NCI-H1436 treated with DMSO at 0.1 percent for 48 hours (cell line): ENCODE measurements around the gene GPC4.

ENCODE experiments used
- DNase-seq: peaks from one replicate; lab custom pipeline; 2025; lab: John Stamatoyannopoulos, UW

The GPC4 gene

DNA sequence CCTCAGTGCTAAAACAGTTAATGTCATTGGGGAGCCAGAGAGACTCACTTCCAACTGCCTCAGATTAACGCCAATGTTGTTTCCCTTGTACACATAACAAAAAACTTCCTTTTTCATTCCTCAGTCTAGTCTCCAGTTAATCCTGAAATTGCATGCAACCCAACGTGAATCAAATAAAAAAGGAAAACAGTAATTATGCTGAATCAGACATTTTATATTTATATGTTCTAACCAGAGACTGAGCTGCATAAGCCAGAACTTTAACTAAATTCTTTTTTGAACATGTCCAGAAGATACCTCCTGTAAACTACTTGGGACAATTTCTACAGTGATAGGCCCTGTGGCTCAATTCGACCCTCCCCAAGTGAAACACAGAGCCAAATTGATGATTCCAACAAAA is 4.7 kb downstream of the GPC4 start:
- DNase-seq = no peak

GRCh38 chrX:133405498-133406185 is 9.6 kb downstream of the GPC4 start:
- no peak for DNase-seq

GRCh38 chrX:133403984-133404383 is 11.3 kb downstream of the GPC4 start:
- DNase-seq = no peak

DNA sequence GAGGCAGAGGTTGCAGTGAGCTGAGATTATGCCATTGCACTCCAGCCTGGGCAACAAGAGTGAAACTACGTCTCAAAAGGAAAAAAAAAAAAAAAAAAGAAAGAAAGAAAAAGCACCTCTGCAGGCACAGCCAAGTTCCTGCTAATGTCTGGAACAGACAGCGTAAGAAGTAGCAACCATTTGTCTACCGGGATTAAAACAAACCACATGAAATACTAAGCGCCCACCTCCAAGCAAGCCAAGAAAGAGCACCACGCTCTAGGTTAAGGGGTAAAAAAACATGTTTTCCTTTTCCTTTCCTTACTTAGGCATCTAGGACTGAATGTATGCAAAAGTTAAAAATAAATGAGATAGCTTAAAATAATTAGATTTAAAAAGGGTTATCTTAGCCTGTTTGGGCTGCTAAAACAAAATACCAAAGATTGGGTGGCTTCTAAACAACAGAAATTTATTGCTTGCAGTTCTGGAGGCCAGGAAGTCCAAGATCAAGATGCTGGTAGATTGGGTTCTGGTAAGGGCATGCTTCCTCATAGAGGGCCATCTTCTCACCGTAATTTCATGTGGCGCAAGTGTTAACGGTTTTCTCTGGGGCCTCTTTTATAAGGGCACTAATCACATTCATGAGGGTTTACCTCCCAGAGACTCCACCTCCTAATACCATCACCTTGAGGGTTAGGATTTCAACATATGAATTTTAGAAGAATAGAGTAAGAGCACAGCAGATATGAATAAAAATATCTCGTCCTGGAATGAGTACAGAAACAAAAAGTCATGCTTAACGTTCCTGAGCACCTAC is 12.3 kb downstream of the GPC4 start:
- DNase-seq = no peak

DNA sequence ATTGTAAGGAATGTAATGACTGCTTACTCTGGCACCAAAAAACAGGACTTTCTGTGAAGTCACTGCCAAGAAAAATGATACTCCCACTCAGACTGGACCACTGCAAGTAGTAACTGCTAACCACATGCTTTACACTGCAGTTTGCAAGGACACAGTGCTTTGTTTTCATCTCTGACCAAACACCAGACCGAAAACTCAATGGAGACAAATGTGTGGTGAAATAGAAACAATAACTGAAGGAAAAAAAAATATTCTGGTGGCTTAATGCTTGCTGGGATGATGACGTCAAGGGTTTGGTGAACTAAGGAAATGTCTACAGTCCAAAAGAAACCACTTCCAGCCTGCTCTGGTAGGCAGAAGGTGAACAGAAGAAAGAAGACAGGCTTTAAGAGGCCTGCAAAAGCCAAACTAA is 13.2 kb downstream of the GPC4 start:
- DNase-seq = no peak

DNA sequence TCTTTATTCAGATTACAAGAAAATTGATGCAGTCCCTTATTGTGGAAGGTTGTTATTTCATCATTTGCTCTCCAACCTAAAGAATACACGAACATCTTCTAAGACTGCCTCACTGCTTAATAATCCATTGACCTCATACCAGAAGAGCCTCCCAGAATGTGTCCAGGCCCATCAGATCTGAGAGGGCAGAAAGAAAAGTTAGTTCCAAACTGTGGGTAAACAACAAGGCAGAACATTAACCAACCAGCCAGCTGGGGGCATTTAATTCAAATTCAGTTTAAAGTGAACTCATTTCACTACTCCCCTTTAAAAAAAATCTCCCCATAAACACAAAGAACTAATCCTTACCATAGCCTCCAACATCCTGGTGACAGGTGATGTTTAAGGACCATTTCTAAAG is 13.8 kb downstream of the GPC4 start:
- DNase-seq = no peak

- no peak for DNase-seq
These were observed 15.9 kb downstream of the GPC4 start for GRCh38 chrX:133399411-133399810.

- no peak for DNase-seq
These were observed 20.5 kb downstream of the GPC4 start for GRCh38 chrX:133394765-133395164.

DNA sequence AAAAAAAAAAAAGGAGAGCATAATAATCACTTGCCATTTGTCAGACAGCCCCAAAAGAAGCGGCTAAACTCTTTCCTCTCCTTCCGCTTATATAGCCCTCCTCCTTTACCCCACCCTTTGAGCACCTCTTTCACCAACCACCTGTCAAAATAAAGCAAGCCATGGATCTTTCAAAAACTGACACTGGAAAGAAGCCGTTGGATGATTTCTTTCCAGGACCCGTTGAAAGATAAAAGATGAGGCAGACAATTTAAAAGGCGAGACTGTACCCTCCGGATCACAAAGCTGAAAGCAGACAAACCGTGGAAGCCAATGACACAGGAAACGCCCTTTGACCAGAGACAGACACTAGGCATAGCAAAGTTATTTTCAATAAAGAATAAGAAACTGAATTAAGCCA is 22.6 kb downstream of the GPC4 start:
- DNase-seq = no peak

DNA sequence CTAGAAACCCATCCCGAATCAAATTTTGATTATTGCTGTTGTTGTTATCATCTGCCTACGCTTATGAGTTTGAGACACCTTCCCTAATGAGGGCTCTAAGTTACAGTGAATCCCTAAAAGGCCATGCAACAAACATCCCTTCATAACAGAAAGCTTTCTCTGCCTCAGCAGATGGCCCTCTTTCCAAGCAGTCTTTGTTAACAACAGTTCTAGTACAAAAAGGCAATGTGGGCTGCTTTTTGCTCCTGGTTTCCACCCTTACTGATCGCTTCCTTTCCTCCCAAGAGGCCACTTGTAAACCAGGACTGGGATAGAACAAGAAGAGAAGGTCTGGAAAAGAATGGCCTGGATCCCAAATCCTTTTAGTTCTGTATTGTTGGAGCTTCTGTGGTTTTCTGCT is 24.2 kb downstream of the GPC4 start:
- DNase-seq = no peak

DNA sequence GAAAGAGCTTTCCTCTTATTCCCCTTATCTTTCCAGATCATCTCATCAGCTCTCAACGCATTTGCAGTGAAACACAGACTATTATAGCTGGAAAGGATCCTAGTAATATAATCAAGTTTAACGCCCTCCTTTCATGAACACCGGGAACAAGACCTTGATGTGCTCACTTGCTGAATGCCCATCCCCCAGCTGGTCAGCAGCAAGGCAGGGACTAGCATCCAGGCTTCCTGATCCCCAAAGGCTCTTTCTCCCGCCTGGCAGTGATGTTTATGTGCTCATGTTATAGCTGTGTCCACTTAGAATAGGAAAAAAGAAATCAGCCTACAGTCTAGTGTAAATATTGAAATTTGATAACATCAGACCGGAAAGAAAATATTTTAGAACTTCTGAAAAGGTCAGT is 24.6 kb downstream of the GPC4 start:
- DNase-seq = no peak

GRCh38 chrX:133389975-133390374 is 25.3 kb downstream of the GPC4 start:
- no peak for DNase-seq

DNA sequence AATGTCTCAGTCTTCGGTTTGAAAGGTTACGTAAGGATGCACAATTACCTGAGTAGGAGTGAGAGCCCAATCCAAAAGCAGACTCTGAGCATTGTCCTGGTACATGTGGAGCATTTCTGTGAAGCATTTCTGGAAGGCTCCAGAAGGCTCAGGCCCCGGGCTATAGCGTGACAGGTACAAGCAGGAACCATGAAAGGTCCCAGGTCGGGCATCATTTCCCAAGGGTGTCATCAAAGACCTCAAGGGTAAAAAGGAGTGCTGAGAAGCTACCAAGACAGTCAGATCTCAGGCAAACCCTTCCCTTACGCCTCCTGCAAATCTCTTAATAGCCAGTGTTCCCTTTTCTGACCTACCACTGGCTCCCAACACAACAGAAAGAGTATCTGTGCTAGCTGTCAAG is 30.8 kb downstream of the GPC4 start:
- no peak for DNase-seq

GRCh38 chrX:133380711-133381619 is 34.3 kb downstream of the GPC4 start:
- no peak for DNase-seq

- DNase-seq = no peak
These were observed 38.9 kb downstream of the GPC4 start for GRCh38 chrX:133376422-133376821.

- no peak for DNase-seq
These were observed 39.5 kb downstream of the GPC4 start for GRCh38 chrX:133375615-133376340.

- DNase-seq = no peak
These were observed 40.4 kb downstream of the GPC4 start for GRCh38 chrX:133374874-133375387.

DNA sequence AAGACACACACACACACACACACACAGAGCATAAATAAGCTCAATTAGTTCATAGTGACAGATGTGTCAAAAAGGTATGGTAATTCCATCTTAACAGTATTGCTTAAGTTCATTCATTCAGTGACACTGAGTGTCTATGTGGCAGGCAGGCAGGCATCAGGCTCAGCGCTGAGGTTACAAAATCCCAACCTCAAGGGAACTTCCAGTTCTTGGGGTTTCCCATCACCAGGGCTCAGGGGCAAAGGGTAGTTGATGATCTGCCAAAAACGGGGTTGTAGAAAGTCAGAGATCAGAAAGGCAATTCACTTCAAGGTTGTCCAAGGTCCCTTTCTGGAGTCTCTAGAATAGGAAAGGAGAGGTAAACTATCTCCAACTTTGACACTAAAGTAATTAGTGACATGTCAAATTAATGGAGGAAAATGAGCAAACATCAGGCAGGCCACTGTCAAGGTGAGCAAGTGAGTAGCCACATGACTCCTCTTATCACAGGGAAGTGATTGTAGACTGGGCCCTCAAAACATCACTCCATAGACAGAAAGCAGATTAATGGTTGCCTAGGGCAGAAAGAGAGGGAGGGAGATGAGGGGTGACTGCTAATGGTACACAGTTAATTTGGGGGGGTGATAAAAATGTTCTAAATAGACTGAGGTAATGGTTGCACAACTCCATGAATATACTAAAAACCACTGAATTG is 41.8 kb downstream of the GPC4 start:
- DNase-seq = no peak

GRCh38 chrX:133370696-133371275 is 44.5 kb downstream of the GPC4 start:
- DNase-seq = no peak

- DNase-seq = no peak
These were observed 46.2 kb downstream of the GPC4 start for GRCh38 chrX:133369065-133369464.

GRCh38 chrX:133366735-133367134 is 48.6 kb downstream of the GPC4 start:
- DNase-seq = no peak
